Activated CD4-positive, alpha-beta T cell treated with anti-CD3 and anti-CD28 coated beads, Interleukin-2, amount 50 U/mL, for 4 hours (primary cell): Measurements from ENCODE around the gene MGRN1.
A peak's percentile ranks its signal among the peaks of the same experiment; 100 is the strongest.

Experiments used
- DNase-seq, 2 experiments: peaks; one replicate each; pipeline ENCODE4 v3.0.0-alpha.2; 2020

Gene MGRN1

GRCh38 chr16:4654964-4655590, 30.5 kb downstream of the MGRN1 start:
- DNase-seq = no peak

GRCh38 chr16:4655801-4656200, 31.2 kb downstream of the MGRN1 start:
- no peak for DNase-seq

- DNase-seq = no peak
These were observed 31.6 kb downstream of the MGRN1 start for GRCh38 chr16:4656221-4656620.

- no peak for DNase-seq
These were observed 32.4 kb downstream of the MGRN1 start for GRCh38 chr16:4656695-4657686.

GRCh38 chr16:4659363-4660353, 35.0 kb downstream of the MGRN1 start:
- DNase-seq = no peak

- peak; percentile 65 to 68 for DNase-seq
These were observed 35.9 kb downstream of the MGRN1 start for GRCh38 chr16:4660454-4661007.

GRCh38 chr16:4661661-4662060, 37.0 kb downstream of the MGRN1 start:
- no peak for DNase-seq

- DNase-seq = no peak
These were observed 38.8 kb downstream of the MGRN1 start for GRCh38 chr16:4663465-4663776.

- DNase-seq = no peak
These were observed 39.3 kb downstream of the MGRN1 start for GRCh38 chr16:4663777-4664465.

- peak; percentile 28 to 32 for DNase-seq
These were observed 40.2 kb downstream of the MGRN1 start for GRCh38 chr16:4664538-4665418.

- no peak for DNase-seq
These were observed 42.0 kb downstream of the MGRN1 start for GRCh38 chr16:4666537-4667202.

- no peak for DNase-seq
These were observed 42.8 kb downstream of the MGRN1 start for GRCh38 chr16:4667203-4667963.

GRCh38 chr16:4668313-4668960, 43.8 kb downstream of the MGRN1 start:
- DNase-seq = no peak

- no peak for DNase-seq
These were observed 48.9 kb downstream of the MGRN1 start for GRCh38 chr16:4673387-4674046.

GRCh38 chr16:4674926-4675530, 50.4 kb downstream of the MGRN1 start:
- no peak for DNase-seq

- peak; percentile 44 to 45 for DNase-seq
These were observed 51.5 kb downstream of the MGRN1 start for GRCh38 chr16:4675864-4676786.

- no peak for DNase-seq
These were observed 52.2 kb downstream of the MGRN1 start for GRCh38 chr16:4676831-4677230.
